Dendritic cell treated with granulocyte-macrophage colony-stimulating factor and Interleukin-4, amounts not matched to agents 40 ng/mL and 50 ng/mL, for 4 days (primary cell): ENCODE results near the gene CACNB1.

Source experiments
- H3K27ac Mint-ChIP-seq: one replicate; pipeline ENCODE4 v1.8.0; 2022; ENCODE audit warnings: mild to moderate bottlenecking, mixed read lengths
- H3K27me3 Mint-ChIP-seq: one replicate; pipeline ENCODE4 v1.8.0; 2022; ENCODE audit warnings: mild to moderate bottlenecking, mixed read lengths
- H3K36me3 Mint-ChIP-seq: one replicate; pipeline ENCODE4 v1.8.0; 2022; ENCODE audit warnings: low read depth, mixed read lengths
- H3K4me1 Mint-ChIP-seq: one replicate; pipeline ENCODE4 v1.8.0; 2022; ENCODE audit warnings: low read depth, mixed read lengths
- H3K4me3 Mint-ChIP-seq: one replicate; pipeline ENCODE4 v1.8.0; 2022; ENCODE audit warnings: mild to moderate bottlenecking, moderate library complexity, mixed read lengths
- H3K9me3 Mint-ChIP-seq: one replicate; pipeline ENCODE4 v1.8.0; 2022; ENCODE audit warnings: mixed read lengths
- intact Hi-C: fragments of 100-400 bp; cut with micrococcal nuclease; formaldehyde crosslinking; loops from one replicate; pipeline ENCODE4 v1.15.0; 2022

The CACNB1 gene

GRCh38 chr17:39222866-39223834 lies 25.7 kb upstream of the CACNB1 start:
- H3K27ac Mint-ChIP-seq = no peak overlapping the region
- H3K4me1 Mint-ChIP-seq = peaks cover 22% of the 10 kb centered on the region
- H3K9me3 Mint-ChIP-seq = no peaks in the 10 kb centered on the region
- H3K36me3 Mint-ChIP-seq = no peaks in the 10 kb centered on the region
- H3K27me3 Mint-ChIP-seq = peaks cover 81% of the 10 kb centered on the region
- H3K4me3 Mint-ChIP-seq = no peak overlapping the region
- intact Hi-C loops = no loop called here

- intact Hi-C loops = no loop called here
- H3K4me1 Mint-ChIP-seq = peaks cover 26% of the 10 kb centered on the region
- H3K4me3 Mint-ChIP-seq = no peak overlapping the region
- H3K27ac Mint-ChIP-seq = no peak overlapping the region
- H3K36me3 Mint-ChIP-seq = no peaks in the 10 kb centered on the region
- H3K9me3 Mint-ChIP-seq = no peaks in the 10 kb centered on the region
- H3K27me3 Mint-ChIP-seq = peaks cover 80% of the 10 kb centered on the region
Measured at GRCh38 chr17:39222151-39222550, 24.7 kb upstream of the CACNB1 start.

DNA sequence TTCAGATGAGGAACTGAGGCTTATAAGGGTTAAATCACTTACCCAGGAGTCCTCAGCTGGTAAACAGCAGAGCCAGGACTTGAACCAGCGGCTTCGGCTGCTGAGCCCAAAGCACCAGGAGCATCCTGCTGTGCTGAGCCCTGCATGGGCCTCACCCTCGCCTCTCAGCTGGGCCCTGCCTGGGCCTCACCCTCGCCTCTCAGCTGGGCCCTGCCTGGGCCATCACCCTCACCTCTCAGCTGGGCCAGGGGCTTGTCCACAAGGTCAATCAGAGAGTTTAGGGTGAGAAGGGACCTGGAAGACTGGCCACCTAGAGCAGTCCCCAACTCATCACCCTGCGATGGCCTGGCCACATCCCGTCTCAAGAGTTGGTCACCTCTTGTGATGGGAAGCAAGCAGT lies 24.1 kb upstream of the CACNB1 start:
- Mint-ChIP-seq H3K36me3 (no peaks in the 10 kb centered on the region), H3K27ac (no peak overlapping the region), H3K4me3 (no peak overlapping the region), H3K27me3 (peaks cover 80% of the 10 kb centered on the region), H3K9me3 (no peaks in the 10 kb centered on the region), H3K4me1 (peaks cover 26% of the 10 kb centered on the region)
- intact Hi-C loops = no loop called here

DNA sequence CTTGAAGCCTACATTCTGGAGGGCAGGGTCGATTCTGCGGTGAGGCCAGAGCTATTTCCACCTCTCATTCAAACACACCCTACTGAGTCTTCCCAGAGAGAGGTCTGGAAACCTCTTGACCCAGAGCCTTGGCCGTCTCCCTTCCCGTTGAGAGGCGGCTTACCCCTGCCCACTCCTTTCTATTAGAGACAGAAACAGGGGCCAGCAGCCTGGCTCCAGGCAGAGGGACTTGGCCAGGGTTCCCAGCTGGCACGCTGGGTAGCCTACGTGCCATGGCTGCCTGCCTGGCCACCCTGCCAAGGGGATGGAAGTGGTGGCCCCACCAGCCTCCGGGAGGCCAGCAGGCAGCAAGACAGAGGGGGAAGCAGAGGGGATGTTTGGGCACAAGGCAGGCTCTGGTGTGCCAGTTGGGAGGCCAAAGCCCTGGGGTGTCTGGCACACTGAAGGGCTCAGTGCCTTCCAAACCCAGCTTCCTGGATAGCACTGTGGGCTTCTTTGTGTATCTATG lies 22.2 kb upstream of the CACNB1 start:
- Mint-ChIP-seq H3K36me3 (no peaks in the 10 kb centered on the region), H3K27me3 (peaks cover 79% of the 10 kb centered on the region), H3K4me1 (peaks cover 12% of the 10 kb centered on the region), H3K4me3 (no peak overlapping the region), H3K9me3 (no peaks in the 10 kb centered on the region), H3K27ac (no peak overlapping the region)
- intact Hi-C loops = no loop called here

GRCh38 chr17:39218906-39219305 lies 21.4 kb upstream of the CACNB1 start:
- no peaks in the 10 kb centered on the region for H3K9me3 Mint-ChIP-seq
- no peaks in the 10 kb centered on the region for H3K36me3 Mint-ChIP-seq
- no peak overlapping the region for H3K27ac Mint-ChIP-seq
- H3K4me3 Mint-ChIP-seq = no peak overlapping the region
- peaks cover 78% of the 10 kb centered on the region for H3K27me3 Mint-ChIP-seq
- peaks cover 9% of the 10 kb centered on the region for H3K4me1 Mint-ChIP-seq
- intact Hi-C loops = no loop called here

GRCh38 chr17:39217734-39218369 lies 20.4 kb upstream of the CACNB1 start:
- H3K4me3 Mint-ChIP-seq = no peak overlapping the region
- peaks cover 72% of the 10 kb centered on the region for H3K27me3 Mint-ChIP-seq
- H3K9me3 Mint-ChIP-seq = no peaks in the 10 kb centered on the region
- intact Hi-C loops = no loop called here
- H3K27ac Mint-ChIP-seq = no peak overlapping the region
- peaks cover 8% of the 10 kb centered on the region for H3K4me1 Mint-ChIP-seq
- no peaks in the 10 kb centered on the region for H3K36me3 Mint-ChIP-seq

GRCh38 chr17:39213852-39214251 lies 16.4 kb upstream of the CACNB1 start:
- Mint-ChIP-seq H3K4me1 (peaks cover 30% of the 10 kb centered on the region), H3K36me3 (no peaks in the 10 kb centered on the region), H3K27me3 (peaks cover 64% of the 10 kb centered on the region), H3K4me3 (no peak overlapping the region), H3K27ac (no peak overlapping the region), H3K9me3 (no peaks in the 10 kb centered on the region)
- intact Hi-C loops = no loop called here

GRCh38 chr17:39212841-39213480 lies 15.5 kb upstream of the CACNB1 start:
- intact Hi-C loops = no loop called here
- no peaks in the 10 kb centered on the region for H3K36me3 Mint-ChIP-seq
- H3K4me3 Mint-ChIP-seq = no peak overlapping the region
- peaks cover 36% of the 10 kb centered on the region for H3K4me1 Mint-ChIP-seq
- no peaks in the 10 kb centered on the region for H3K9me3 Mint-ChIP-seq
- H3K27ac Mint-ChIP-seq = no peak overlapping the region
- H3K27me3 Mint-ChIP-seq = peaks cover 63% of the 10 kb centered on the region

DNA sequence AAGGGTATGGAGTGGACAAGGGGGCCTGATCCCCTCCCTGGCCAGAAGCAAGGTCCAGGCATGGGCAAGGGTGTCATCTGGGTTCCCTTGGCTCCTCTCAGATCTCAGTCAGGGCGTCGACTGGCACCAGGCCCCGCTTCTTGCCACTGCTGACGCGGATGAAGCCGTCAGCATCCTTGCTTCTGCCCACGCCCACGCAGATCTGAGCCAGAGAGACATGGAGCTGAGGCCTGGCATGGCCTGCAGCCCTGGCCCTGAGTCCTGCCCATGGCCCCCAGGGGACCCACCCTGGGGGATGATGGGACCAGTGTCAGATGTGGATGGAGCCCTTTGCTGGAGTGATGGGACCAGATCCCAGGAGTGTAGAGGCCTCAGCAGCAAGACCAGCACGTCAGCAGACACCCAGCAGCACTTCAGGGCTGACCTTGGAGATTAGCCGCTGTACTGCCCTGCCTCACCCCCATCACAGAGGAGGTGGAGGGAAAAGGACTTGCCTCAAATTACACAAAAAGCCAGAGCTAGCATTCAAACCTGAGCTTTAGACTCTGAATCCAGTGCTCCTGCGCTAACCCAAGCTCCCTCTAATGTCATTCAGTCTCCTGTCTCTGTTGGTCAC lies 14.8 kb upstream of the CACNB1 start:
- no peak overlapping the region for H3K27ac Mint-ChIP-seq
- H3K36me3 Mint-ChIP-seq = no peaks in the 10 kb centered on the region
- no peaks in the 10 kb centered on the region for H3K9me3 Mint-ChIP-seq
- peaks cover 34% of the 10 kb centered on the region for H3K4me1 Mint-ChIP-seq
- H3K4me3 Mint-ChIP-seq = no peak overlapping the region
- H3K27me3 Mint-ChIP-seq = peaks cover 57% of the 10 kb centered on the region
- intact Hi-C loops = no loop called here

GRCh38 chr17:39210093-39210434 lies 12.6 kb upstream of the CACNB1 start:
- Mint-ChIP-seq H3K27me3 (peaks cover 37% of the 10 kb centered on the region), H3K4me3 (peak overlapping the region; percentile 39), H3K4me1 (peaks cover 45% of the 10 kb centered on the region), H3K36me3 (peaks cover 2% of the 10 kb centered on the region), H3K27ac (peak overlapping the region; percentile 79), H3K9me3 (no peaks in the 10 kb centered on the region)
- intact Hi-C loops = no loop called here

- H3K27ac Mint-ChIP-seq = peak overlapping the region; percentile 79
- H3K4me1 Mint-ChIP-seq = peaks cover 45% of the 10 kb centered on the region
- no peaks in the 10 kb centered on the region for H3K9me3 Mint-ChIP-seq
- intact Hi-C loops = no loop called here
- H3K4me3 Mint-ChIP-seq = peak overlapping the region; percentile 39
- H3K27me3 Mint-ChIP-seq = peaks cover 33% of the 10 kb centered on the region
- peaks cover 8% of the 10 kb centered on the region for H3K36me3 Mint-ChIP-seq
Measured at GRCh38 chr17:39209317-39210092, 12.0 kb upstream of the CACNB1 start.

DNA sequence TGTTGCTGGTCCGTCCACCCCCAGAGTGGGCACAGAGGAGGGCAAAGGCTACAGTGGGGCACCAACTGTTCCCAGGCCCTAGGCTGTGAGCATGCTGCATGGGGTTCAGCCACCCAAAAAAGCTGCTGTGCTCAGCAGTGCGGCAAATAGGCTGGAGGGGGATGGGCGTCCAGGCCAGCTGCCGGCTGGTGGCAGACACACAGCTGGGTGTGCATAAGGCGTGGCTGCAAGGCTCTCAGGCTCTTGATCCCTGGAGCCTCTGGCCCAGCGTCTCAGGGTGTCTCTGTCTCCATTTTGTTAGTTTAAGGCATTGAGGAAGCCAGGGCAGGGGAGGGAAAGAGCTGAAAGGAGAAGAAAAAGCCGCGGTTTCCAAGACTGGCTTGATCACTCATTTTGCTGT lies 11.4 kb upstream of the CACNB1 start:
- Mint-ChIP-seq H3K36me3 (peaks cover 14% of the 10 kb centered on the region), H3K27me3 (peaks cover 28% of the 10 kb centered on the region), H3K4me3 (peak overlapping the region; percentile 13), H3K4me1 (peaks cover 45% of the 10 kb centered on the region), H3K9me3 (no peaks in the 10 kb centered on the region), H3K27ac (peak overlapping the region; percentile 79)
- intact Hi-C loops = no loop called here

DNA sequence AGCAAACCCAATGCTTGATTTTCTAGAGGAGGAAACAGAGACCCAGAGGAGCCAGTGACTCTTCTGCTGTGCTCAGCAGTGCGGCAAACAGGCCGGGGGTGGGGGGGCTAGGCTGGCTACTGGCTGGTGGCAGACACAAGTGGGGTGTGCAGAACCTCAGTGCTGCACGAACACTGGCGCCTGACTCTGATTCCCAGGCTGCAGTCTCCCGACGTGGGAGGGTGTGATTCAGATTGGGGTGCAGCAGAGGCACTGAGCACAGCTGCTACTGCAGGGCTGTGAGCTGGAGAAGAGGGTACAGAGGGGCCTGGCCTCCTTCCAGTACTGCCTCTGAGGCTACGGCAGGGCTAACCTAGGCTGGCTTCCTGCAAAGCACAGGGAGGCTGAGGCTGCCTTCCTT lies 10.7 kb upstream of the CACNB1 start:
- peaks cover 45% of the 10 kb centered on the region for H3K4me1 Mint-ChIP-seq
- H3K27me3 Mint-ChIP-seq = peaks cover 26% of the 10 kb centered on the region

More for the DNA sequence above, 10.7 kb upstream of the CACNB1 start:
- Mint-ChIP-seq H3K9me3 (no peaks in the 10 kb centered on the region), H3K4me3 (no peak overlapping the region), H3K27ac (peak overlapping the region; percentile 79), H3K36me3 (peaks cover 21% of the 10 kb centered on the region)
- intact Hi-C loops = no loop called here
